Measurements from ENCODE around the gene KAZN. TPM values are rescaled to one million over a fixed set of nuclear protein-coding genes. Genes with fewer than 3 reads are reported as not detected.

Gene KAZN
- polyA plus RNA-seq, 2 of the 4 experiments (the other 2 are of a cell fraction): 1.3 to 1.9 TPM

GRCh38 chr1:14817223-14818170 is 219.0 kb downstream of the KAZN start:
- TF ChIP-seq ZSCAN20 (CRISPR knock-in tag; IDR thresholded peaks at IDR 0.05): no peak
- no peak for TF ChIP-seq FOSB (CRISPR knock-in tag; IDR thresholded peaks at IDR 0.05)
- TF ChIP-seq NPAS2 (CRISPR knock-in tag; IDR thresholded peaks at IDR 0.05; ENCODE audit: borderline replicate concordance): no peak
- TF ChIP-seq CHD4 (IDR thresholded peaks at IDR 0.05; ENCODE audit: borderline replicate concordance): no peak
- no peak for TF ChIP-seq MYC (IDR thresholded peaks at IDR 0.05; ENCODE audit: borderline replicate concordance, low read length)
- no peak for TF ChIP-seq ZNF302 (CRISPR knock-in tag; IDR thresholded peaks at IDR 0.05)
- TF ChIP-seq MAZ (IDR thresholded peaks at IDR 0.05; ENCODE audit: borderline replicate concordance, low read depth, low read length): no peak
- TF ChIP-seq E2F6 (IDR thresholded peaks at IDR 0.05; ENCODE audit: borderline replicate concordance, low read depth): no peak
- no peak for TF ChIP-seq CHD2 (IDR thresholded peaks at IDR 0.05; ENCODE audit: low read length, partially characterized antibody)
- no peak for TF ChIP-seq RNF2 (IDR thresholded peaks at IDR 0.05; ENCODE audit: borderline replicate concordance, low read depth)
- TF ChIP-seq RCOR1 (IDR thresholded peaks at IDR 0.05; ENCODE audit: low read depth, low read length): no peak
- no peak for TF ChIP-seq MAFK (IDR thresholded peaks at IDR 0.05; ENCODE audit: partially characterized antibody)
- no peak for TF ChIP-seq SMC3 (IDR thresholded peaks at IDR 0.05)
- TF ChIP-seq, protein P1, sequence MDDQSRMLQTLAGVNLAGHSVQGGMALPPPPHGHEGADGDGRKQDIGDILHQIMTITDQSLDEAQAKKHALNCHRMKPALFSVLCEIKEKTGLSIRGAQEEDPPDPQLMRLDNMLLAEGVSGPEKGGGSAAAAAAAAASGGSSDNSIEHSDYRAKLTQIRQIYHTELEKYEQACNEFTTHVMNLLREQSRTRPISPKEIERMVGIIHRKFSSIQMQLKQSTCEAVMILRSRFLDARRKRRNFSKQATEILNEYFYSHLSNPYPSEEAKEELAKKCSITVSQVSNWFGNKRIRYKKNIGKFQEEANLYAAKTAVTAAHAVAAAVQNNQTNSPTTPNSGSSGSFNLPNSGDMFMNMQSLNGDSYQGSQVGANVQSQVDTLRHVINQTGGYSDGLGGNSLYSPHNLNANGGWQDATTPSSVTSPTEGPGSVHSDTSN (IDR thresholded peaks at IDR 0.05): no peak
- TF ChIP-seq EHF (CRISPR knock-in tag; IDR thresholded peaks at IDR 0.05): no peak
- Histone ChIP-seq H3K4me3 (no peak overlapping the region), H3K27ac (no peak overlapping the region), H3K4me1 (no peaks in the 10 kb centered on the region), H3K4me2 (no peak overlapping the region), H3K9me3 (no peaks in the 10 kb centered on the region)
- POLR2A ChIA-PET: no interaction called here
- WGBS (ENCODE audit: missing lambda C conversion rate): 14% methylated on average over 8 of the region's 8 CpGs
- CTCF ChIA-PET: no interaction called here
- FAIRE-seq: no peak
- DNase-seq (ENCODE audit: low read depth in 1 of 2, low spot score in 1 of 2): no peak
- ATAC-seq: no peak

- no peak for DNase-seq (ENCODE audit: low read depth in 1 of 2, low spot score in 1 of 2)
Observed at GRCh38 chr1:14820295-14821085, 222.0 kb downstream of the KAZN start.

More at GRCh38 chr1:14820295-14821085, 222.0 kb downstream of the KAZN start:
- Histone ChIP-seq H3K27ac (no peak overlapping the region), H3K9me3 (no peaks in the 10 kb centered on the region), H3K4me1 (no peaks in the 10 kb centered on the region), H3K4me2 (no peak overlapping the region), H3K4me3 (no peak overlapping the region)
- FAIRE-seq (no peak), ATAC-seq (no peak)
- CTCF ChIA-PET: no interaction called here
- POLR2A ChIA-PET: no interaction called here
- WGBS (ENCODE audit: missing lambda C conversion rate): 39% methylated on average over 16 of the region's 18 CpGs
- no peak for TF ChIP-seq CHD4 (IDR thresholded peaks at IDR 0.05; ENCODE audit: borderline replicate concordance)
- TF ChIP-seq EP300 (IDR thresholded peaks at IDR 0.05): no peak
- TF ChIP-seq, protein P2, sequence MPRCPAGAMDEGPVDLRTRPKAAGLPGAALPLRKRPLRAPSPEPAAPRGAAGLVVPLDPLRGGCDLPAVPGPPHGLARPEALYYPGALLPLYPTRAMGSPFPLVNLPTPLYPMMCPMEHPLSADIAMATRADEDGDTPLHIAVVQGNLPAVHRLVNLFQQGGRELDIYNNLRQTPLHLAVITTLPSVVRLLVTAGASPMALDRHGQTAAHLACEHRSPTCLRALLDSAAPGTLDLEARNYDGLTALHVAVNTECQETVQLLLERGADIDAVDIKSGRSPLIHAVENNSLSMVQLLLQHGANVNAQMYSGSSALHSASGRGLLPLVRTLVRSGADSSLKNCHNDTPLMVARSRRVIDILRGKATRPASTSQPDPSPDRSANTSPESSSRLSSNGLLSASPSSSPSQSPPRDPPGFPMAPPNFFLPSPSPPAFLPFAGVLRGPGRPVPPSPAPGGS (IDR thresholded peaks at IDR 0.05): no peak
- no peak for TF ChIP-seq FOSL2 (IDR thresholded peaks at IDR 0.05)
- TF ChIP-seq FOSL2 (CRISPR knock-in tag; IDR thresholded peaks at IDR 0.05): no peak
- TF ChIP-seq MAX (IDR thresholded peaks at IDR 0.05): no peak
- no peak for TF ChIP-seq TFCP2L1 (CRISPR knock-in tag; IDR thresholded peaks at IDR 0.05)
- TF ChIP-seq HOXA7 (CRISPR knock-in tag; IDR thresholded peaks at IDR 0.05): no peak
- TF ChIP-seq KDM5A (IDR thresholded peaks at IDR 0.05): no peak
- no peak for TF ChIP-seq CBX8 (IDR thresholded peaks at IDR 0.05)
- TF ChIP-seq NR3C1 (IDR thresholded peaks at IDR 0.05): no peak
- no peak for TF ChIP-seq ESRRA (IDR thresholded peaks at IDR 0.05; ENCODE audit: borderline replicate concordance, low read length)
- TF ChIP-seq TP53 (CRISPR knock-in tag; IDR thresholded peaks at IDR 0.05): no peak
- TF ChIP-seq ZC3H11A (IDR thresholded peaks at IDR 0.05): no peak

Measured in A549 (cell line).